Stimulated activated effector memory CD8-positive, alpha-beta T cell treated with anti-CD3 and anti-CD28 coated beads, Interleukin-12 subunit alpha, Interleukin-12 subunit beta, amount 100 ng/mL, for 72 hours (primary cell): Measurements from ENCODE around the gene ATP8B2.
"Not testable (repeated sequence)": the region's sequence is repeated elsewhere in the genome, so short reads cannot be mapped to it uniquely, and the experiment has no call there.

Experiments used
- ATAC-seq: fragments of 150-1000 bp; cut with Tn5 transposase; 2 replicates; pipeline ENCODE4 v1.10.0; 2021
- DNase-seq, 2 donors: peaks; one replicate each; pipeline ENCODE4 v3.0.0; 2021 to 2022; ENCODE audit warnings: low spot score in 2 of 2
- H3K27ac Mint-ChIP-seq: one replicate; pipeline ENCODE4 v1.8.0; 2022; ENCODE audit warnings: mild to moderate bottlenecking, mixed read lengths
- H3K36me3 Mint-ChIP-seq: one replicate; pipeline ENCODE4 v1.8.0; 2022; ENCODE audit warnings: mild to moderate bottlenecking, mixed read lengths
- H3K4me1 Mint-ChIP-seq: one replicate; pipeline ENCODE4 v1.8.0; 2022; ENCODE audit warnings: mixed read lengths
- H3K4me3 Mint-ChIP-seq: one replicate; pipeline ENCODE4 v1.8.0; 2022; ENCODE audit warnings: mild to moderate bottlenecking, mixed read lengths
- H3K9me3 Mint-ChIP-seq: one replicate; pipeline ENCODE4 v1.8.0; 2022; ENCODE audit warnings: mixed read lengths

The ATP8B2 gene

DNA sequence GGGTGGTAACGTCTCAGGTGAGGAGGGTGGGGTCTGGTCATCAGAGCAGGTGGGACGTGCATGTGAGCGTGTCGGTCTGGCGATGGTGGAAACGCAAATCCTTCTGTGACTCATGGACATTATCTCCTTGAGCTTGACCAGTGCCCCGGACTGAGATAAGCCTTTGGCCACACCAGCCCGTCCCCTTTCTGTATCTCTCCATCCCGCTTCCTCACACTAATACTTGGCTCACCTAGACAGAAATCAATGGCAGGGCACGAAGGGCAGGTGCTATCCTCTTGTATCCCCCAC, 12.3 kb upstream of the ATP8B2 start:
- ATAC-seq (no peak), DNase-seq (no peak)
- no peaks in the 10 kb centered on the region for H3K9me3 Mint-ChIP-seq
- H3K36me3 Mint-ChIP-seq, result no peaks in the 10 kb centered on the region
- peak overlapping the region; percentile 7 for H3K27ac Mint-ChIP-seq
- peaks cover 5% of the 10 kb centered on the region for H3K4me1 Mint-ChIP-seq
- H3K4me3 Mint-ChIP-seq, result no peak overlapping the region

DNA sequence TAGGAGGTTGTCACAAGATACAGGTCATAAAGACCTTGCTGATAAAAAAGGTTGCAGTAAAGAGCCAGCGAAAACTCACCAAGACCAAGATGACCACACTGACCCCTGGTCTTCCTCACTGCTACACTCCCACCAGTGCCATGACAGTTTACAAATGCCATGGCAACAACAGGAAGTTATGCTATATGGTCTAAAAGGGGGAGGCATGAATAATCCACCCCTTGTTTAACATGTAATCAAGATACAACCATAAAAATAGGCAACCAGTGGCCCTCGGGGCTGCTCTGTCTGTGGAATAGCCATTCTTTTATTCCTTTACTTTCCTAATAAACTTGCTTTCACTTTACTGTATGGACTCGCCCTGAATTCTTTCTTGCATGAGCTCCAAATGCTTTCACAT, 11.1 kb upstream of the ATP8B2 start:
- H3K36me3 Mint-ChIP-seq, H3K4me1 Mint-ChIP-seq, H3K9me3 Mint-ChIP-seq, DNase-seq, ATAC-seq, H3K27ac Mint-ChIP-seq, H3K4me3 Mint-ChIP-seq: not testable (repeated sequence)

DNA sequence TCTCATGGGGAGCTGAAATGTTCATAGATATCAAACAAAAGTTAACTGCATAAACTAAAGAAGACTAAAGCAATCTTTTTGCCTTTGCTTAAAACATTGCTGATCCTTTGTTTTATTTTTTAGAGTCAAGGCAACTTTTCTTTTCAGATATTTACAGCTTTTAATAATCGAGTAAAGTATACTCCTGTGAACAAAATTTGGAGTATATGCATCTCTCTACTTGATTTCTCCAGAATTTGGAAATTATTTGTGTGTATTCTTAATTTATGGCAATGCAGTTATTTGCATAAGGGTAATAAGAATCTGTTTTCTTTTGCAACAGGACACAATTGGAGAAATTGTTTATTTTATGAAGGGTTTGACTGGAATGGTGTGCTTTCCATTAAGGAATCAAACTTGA, 8.6 kb upstream of the ATP8B2 start:
- Mint-ChIP-seq H3K4me1 (no peaks in the 10 kb centered on the region), H3K27ac (no peak overlapping the region), H3K4me3 (no peak overlapping the region), H3K36me3 (no peaks in the 10 kb centered on the region), H3K9me3 (no peaks in the 10 kb centered on the region)
- ATAC-seq (no peak), DNase-seq (no peak)

DNA sequence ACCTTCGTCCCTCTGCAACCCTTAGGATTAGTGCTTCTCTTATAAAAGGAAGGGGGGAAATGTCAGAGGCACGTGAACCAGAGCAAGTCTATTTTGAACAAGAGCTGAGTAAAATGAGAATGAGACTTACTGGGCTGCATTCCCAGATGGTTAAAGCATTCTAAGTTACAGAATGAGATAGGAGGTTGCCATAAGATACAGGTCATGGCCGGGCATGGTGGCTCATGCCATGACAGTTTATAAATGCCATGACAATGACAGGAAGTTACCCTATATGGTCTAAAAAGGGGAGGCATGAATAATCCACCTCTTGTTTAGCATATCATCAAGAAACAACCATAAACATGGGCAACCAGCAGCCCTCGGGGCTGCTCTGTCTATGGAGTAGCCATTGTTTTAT, 6.9 kb upstream of the ATP8B2 start:
- ATAC-seq, result no peak
- Mint-ChIP-seq H3K4me3 (no peak overlapping the region), H3K27ac (no peak overlapping the region), H3K4me1 (no peaks in the 10 kb centered on the region), H3K36me3 (no peaks in the 10 kb centered on the region), H3K9me3 (no peaks in the 10 kb centered on the region)
- DNase-seq, result no peak

DNA sequence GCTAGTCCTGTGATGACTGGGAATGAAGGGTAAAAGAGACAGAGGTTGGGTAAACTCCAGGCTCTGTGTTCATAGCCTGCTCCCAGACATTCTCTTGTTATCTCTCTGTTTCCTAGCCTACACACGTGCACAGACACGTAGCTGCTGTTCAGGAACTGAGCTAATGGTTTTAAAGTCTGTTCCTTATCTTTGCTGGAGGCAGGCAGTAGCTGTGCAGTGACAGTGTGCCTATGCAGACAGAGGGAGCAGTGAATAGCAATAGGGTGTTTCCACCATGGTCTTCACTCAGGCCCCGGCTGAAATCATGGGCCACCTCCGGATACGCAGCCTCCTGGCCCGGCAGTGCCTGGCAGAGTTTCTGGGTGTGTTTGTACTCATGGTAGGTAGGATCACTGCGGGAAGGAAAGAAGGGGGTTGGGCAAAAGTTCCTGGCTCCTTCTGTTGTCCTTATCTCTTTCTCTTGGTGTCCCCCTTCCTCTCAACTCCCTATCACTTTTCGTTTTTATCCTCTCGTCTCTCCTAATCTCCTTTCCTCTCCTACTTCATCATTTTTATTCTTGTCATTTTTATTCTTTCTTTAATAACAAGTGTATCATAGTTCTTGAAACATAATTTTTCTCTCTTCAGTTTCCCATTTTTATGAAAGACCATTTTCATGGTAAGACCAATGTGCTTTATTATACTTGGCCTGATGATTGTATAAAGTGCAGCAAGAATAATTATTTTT, 4.3 kb upstream of the ATP8B2 start, which contains the start of gene AQP10:
Gene AQP10 (plus strand): TSS at position 212 of the 727 bp plus-strand sequence. CDS start 63 bp downstream, at position 275.
- Mint-ChIP-seq H3K4me3 (no peak within 1 kb of the TSS), H3K36me3 (no peaks in the 10 kb centered on the region), H3K27ac (no peak within 1 kb of the TSS), H3K9me3 (no peaks in the 10 kb centered on the region), H3K4me1 (peaks cover 14% of the 10 kb centered on the region)
- ATAC-seq (no peak), DNase-seq (no peak)

DNA sequence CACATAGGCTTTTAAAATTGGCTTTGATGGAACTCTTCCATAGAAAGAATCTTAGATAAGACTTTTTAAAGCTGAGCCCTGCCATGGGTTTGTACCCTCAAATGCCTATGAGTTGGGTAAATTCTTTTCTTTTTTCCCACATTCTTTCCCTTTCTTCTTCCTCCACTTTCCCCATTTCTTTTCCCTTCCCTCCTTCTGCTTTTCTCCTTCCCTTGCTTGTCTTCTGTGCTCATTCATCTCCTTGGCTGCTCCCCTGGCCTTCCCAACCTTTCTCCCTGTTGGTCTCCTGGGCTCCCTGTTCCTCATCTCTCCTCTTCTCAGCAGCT, 3.8 kb upstream of the ATP8B2 start:
- not testable (repeated sequence) for H3K27ac Mint-ChIP-seq, H3K9me3 Mint-ChIP-seq, H3K36me3 Mint-ChIP-seq, DNase-seq, H3K4me3 Mint-ChIP-seq, ATAC-seq
- peaks cover 20% of the 10 kb centered on the region for H3K4me1 Mint-ChIP-seq

DNA sequence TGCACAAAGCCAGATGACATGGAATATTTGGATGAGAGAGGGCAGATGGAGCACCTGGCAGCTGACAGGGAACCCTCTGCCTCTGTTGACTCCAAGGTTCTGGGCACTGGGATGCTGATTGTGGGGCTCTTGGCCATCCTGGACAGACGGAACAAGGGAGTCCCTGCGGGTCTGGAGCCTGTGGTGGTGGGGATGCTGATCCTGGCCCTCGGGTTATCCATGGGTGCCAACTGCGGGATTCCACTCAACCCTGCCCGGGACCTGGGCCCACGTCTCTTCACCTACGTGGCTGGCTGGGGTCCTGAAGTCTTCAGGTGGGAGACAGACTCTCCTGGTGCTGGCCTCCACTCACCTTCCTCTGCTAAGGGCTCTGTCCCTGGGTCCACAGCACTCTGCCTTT, 1.8 kb upstream of the ATP8B2 start:
- ATAC-seq (no peak), DNase-seq (no peak)
- peaks cover 36% of the 10 kb centered on the region for H3K4me1 Mint-ChIP-seq
- H3K27ac Mint-ChIP-seq, result no peak overlapping the region
- peaks cover 5% of the 10 kb centered on the region for H3K36me3 Mint-ChIP-seq
- no peaks in the 10 kb centered on the region for H3K9me3 Mint-ChIP-seq
- no peak overlapping the region for H3K4me3 Mint-ChIP-seq

DNA sequence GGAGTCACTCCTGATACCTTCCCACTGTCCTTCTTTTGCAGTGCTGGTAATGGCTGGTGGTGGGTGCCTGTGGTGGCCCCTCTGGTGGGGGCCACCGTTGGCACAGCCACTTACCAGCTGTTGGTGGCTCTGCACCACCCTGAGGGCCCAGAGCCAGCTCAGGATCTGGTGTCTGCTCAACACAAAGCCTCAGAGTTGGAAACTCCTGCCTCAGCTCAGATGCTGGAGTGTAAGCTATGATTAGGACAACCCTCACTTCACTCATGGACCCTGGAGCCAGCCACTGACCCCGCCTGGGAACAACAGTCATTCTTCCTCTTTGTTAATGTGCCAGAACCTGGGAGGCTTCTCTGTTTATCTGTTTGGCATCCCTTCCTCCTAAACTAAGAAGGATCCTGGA, 1.1 kb upstream of the ATP8B2 start:
- H3K9me3 Mint-ChIP-seq, result no peaks in the 10 kb centered on the region
- peak overlapping the region; percentile 91 for H3K27ac Mint-ChIP-seq
- H3K4me3 Mint-ChIP-seq, result peak overlapping the region; percentile 91
- peaks cover 5% of the 10 kb centered on the region for H3K36me3 Mint-ChIP-seq
- peaks cover 41% of the 10 kb centered on the region for H3K4me1 Mint-ChIP-seq
- ATAC-seq (no peak), DNase-seq (no peak)

DNA sequence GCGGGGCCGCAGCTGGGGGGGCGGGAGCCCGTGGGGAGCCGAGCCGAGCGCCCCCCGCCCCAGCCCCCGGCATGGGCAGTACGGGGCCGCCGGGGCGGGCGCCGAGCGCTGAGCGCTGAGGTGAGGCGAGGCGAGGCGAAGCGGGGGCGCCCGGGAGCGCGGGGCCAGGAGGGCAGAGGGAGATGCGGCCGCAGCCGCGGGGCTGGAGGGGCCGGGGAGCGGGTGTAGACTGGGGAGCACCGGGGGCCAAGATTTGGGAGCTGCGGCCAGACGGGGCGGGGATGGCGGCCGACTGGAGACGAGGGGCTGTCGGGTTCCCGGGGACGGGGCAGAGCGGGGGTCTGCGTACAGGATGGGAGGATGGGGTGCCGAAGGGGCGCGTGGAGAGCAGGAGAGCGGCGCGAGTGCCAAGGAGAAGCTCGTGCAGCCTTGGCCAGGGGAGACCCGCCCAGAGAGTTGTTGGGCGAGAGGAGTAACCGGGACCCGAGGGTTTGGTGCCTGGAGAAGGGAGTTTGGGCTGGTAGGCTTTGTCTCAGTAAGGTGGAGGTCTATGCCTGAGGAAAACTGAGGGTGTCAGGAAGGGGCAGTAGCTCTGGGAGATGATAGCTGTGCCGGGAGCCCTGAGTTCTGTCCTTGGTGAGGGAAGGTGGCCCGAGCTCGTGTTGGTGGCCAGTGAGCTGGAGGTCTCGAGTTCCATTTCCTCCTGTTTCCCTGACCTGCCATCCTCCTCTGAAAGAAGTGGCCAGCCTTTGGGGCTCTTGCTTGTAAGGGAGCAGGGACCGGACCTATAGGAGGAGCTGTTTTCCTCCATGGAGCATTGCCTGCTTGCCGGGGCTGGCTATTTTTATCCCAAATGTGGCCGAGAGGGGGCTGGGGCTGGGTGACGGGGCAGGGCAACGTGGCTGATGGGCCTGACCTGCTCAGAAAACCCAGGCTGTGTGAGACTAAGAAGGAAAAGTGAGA, 539 bp downstream of the ATP8B2 start:
- Mint-ChIP-seq H3K36me3 (peaks cover 18% of the 10 kb centered on the region), H3K9me3 (no peaks in the 10 kb centered on the region), H3K4me1 (peaks cover 57% of the 10 kb centered on the region), H3K4me3 (peak overlapping the region; percentile 91), H3K27ac (peak overlapping the region; percentile 91)
- DNase-seq (peak in 1 of 2 donors; percentile 75), ATAC-seq (peak; percentile 27)

DNA sequence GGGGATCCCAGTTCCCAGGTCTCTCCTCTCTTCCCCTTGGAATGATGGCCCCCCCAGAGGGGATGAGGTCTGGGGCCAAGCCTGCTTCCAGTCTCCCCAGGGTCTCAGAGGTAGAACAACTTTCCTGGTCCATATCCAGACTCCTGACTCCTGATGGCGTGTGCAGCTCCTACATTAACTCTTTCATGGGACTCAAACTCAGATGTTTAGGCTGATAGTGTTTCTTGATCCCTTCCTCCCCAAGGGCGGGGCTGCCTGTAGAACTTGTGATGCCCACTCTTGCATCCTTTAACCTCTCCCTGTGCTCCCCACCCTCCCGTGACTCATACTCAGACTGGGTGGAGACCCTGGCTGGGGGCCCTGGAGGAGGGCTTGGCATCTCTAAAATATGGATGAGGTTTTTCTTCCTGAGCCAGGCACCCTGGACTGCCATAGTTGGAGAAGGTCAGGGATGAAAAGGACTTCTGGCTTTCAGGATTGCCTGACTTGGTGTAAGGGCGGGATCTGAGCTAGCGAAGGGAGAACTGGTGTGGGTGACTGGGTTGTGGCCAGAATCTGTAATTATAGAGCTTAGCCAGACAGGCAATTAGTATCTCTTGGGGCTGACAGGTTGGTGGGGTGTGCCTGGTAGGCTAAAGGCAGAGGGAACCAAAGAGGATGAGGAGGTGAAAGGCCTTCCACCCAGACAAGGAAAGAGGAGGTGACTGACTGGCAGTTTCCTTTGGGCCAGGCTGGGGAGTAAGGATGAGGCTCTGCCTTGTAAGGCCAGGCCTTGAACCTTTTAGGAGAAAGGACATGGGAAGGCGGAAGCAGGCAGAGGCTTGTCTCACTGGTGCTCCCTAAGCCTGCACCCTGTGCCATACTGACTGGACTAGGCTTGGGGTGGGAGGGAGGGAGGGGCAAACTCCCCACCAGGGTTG, 1.5 kb downstream of the ATP8B2 start:
- Mint-ChIP-seq H3K4me1 (peaks cover 58% of the 10 kb centered on the region), H3K36me3 (peaks cover 28% of the 10 kb centered on the region), H3K27ac (peak overlapping the region; percentile 91), H3K4me3 (peak overlapping the region; percentile 91), H3K9me3 (no peaks in the 10 kb centered on the region)
- DNase-seq (no peak), ATAC-seq (no peak)

DNA sequence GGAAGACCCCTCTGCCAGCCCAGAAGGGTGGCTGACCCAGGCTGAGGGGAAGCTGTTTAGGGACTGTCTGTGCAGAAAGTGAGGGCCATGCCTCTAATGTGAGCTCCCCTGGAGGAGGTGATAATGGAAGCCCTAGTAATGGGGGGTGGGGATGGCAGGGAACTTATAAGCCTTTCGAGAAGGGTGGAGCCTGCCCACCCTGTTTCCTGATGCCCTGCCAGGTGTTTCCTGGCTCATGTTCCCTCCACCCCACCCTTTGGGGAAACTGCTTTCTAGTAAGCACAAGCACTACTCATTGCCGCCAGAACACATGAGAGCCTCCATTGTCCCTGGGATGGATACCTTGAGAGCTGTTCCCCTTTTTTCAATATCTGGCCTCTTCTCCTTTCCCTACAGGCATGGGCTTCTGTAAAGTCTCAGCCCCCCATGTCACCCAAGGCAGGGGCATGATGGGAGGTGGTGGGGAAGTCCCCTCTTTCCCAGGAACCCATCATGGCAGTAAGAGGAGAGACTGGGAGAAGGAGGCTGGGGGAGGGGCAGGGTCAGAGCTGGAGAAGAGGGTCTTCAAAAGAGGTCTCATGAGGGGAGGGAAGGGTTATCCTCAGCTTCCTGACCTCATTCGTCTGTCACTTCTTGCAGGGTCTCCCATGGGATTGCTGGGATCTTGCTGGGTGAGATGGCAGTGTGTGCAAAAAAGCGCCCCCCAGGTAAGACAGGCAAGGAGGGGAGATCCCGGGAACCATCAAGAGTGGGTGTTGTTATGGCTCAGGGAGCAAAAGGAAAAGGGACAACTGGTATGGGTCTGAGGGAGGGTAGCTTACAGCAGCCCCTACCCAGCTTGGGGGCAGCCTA, 2.4 kb downstream of the ATP8B2 start:
- peak overlapping the region; percentile 91 for H3K4me3 Mint-ChIP-seq
- H3K9me3 Mint-ChIP-seq, result no peaks in the 10 kb centered on the region
- no peak for DNase-seq
- no peak for ATAC-seq
- H3K36me3 Mint-ChIP-seq, result peaks cover 36% of the 10 kb centered on the region
- H3K4me1 Mint-ChIP-seq, result peaks cover 58% of the 10 kb centered on the region
- peak overlapping the region; percentile 91 for H3K27ac Mint-ChIP-seq

DNA sequence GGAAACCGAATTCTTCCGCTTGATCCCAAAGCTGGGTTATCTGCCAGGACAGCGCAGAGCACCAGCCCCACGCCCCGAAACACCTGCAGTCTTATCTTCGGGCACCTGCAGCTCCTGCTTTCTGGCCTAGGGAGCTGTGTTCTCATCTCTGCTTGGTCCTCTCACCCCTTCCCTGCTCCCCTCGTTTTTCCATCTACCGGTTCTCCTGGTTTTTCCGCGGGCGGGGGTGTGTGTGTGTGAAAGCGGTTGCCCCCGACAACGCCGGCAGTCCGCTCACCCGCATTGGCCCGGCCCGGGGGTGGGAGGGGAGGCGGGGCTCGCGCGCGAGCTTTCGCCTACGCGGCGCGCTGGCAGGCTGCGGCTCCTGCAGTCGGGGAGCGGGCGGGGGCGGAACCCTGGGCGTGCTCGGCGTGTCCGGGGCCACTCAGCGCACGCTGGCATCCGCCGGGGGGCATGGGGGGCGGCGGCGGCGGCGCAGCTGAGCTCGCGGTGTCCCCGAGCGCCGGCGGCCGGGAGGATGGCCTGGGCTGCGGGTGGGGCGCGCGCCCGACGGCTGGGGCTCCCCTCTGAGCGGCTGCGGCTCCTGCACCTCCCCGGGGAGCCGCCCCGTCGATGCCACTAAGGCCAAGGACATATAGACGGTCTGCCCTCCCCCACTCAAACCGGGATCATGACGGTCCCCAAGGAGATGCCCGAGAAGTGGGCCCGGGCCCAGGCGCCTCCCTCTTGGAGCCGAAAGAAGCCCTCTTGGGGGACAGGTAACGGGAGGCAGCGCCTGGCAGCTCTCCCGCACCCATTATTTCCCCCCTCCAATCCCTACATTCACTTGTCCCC, 3.2 kb downstream of the ATP8B2 start:
- peak; percentile 74 for ATAC-seq
- H3K36me3 Mint-ChIP-seq, result peaks cover 45% of the 10 kb centered on the region
- H3K4me1 Mint-ChIP-seq, result peaks cover 58% of the 10 kb centered on the region

DNA sequence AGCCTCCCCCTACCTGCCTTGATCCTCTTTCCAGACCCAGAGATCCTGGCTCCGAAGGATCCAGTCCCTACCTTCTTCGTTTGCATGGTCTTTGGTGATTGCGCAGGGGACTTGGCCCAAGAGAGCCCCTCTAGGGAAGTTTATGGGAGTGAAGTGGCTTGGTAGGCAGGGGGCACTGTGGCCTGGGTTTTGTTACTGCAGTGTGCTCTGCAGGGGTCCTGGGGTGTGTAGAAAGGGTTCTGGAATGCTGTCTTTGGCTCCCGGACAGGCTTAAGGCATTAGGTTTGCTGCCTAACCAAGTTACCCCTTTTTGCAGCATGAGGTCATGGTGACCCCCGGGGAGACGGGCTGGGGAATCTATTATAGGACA, 3.8 kb downstream of the ATP8B2 start:
- Mint-ChIP-seq H3K36me3 (peaks cover 51% of the 10 kb centered on the region), H3K4me1 (peaks cover 59% of the 10 kb centered on the region), H3K27ac (peak overlapping the region; percentile 88), H3K9me3 (no peaks in the 10 kb centered on the region), H3K4me3 (peak overlapping the region; percentile 91)
- DNase-seq, result no peak
- no peak for ATAC-seq

More for the DNA sequence above, 3.2 kb downstream of the ATP8B2 start:
- peak overlapping the region; percentile 73 for H3K27ac Mint-ChIP-seq
- no peaks in the 10 kb centered on the region for H3K9me3 Mint-ChIP-seq
- DNase-seq, result peak; percentile 77 to 91
- H3K4me3 Mint-ChIP-seq, result peak overlapping the region; percentile 91
